MCF 10A (cell line): Measurements from ENCODE around the gene ADORA1. TPM values are rescaled to one million over a fixed set of nuclear protein-coding genes. Genes with fewer than 3 reads are reported as not detected.
A peak's percentile ranks its signal among the peaks of the same experiment; 100 is the strongest.

Source experiments
- Bru-seq: library from RNA; stranded (reverse); fragments of 400-500 nt; gene quantifications from one replicate; lab custom pipeline; 2021; lab: Mats Ljungman, UMichigan
- BruChase-seq, 2 experiments: library from RNA; stranded (reverse); fragments of 400-500 nt; gene quantifications; one replicate each; lab custom pipeline; 2021; lab: Mats Ljungman, UMichigan
- BruUV-seq: library from RNA; stranded (reverse); fragments of 400-500 nt; replicated peaks from 2 replicates; lab custom pipeline; 2021; lab: Mats Ljungman, UMichigan
- CTCF ChIA-PET: fragments of 300-600 bp; sonication (Branson Sonifier 250); formaldehyde crosslinking; extraction: SDS; loops from one replicate; lab custom pipeline; 2021; ENCODE audit warnings: antibody characterized with exemption, inconsistent platforms; lab: Yijun Ruan, JAX
- POLR2A ChIA-PET: fragments of 300-600, 350-650 bp; sonication (Branson Sonifier 250); formaldehyde crosslinking; extraction: SDS; loops from one replicate; lab custom pipeline; 2020; ENCODE audit warnings: antibody characterized with exemption, inconsistent platforms; lab: Yijun Ruan, JAX
- DNase-seq: peaks from one replicate; pipeline ENCODE4 v3.0.0-alpha.2; 2018; ENCODE audit not compliant: unreplicated experiment
- H3K27ac Mint-ChIP-seq: one replicate; pipeline ENCODE4 v1.8.0; 2022; ENCODE audit warnings: mild to moderate bottlenecking, low read depth, mixed read lengths; ENCODE audit not compliant: unreplicated experiment
- H3K27me3 Mint-ChIP-seq: one replicate; pipeline ENCODE4 v1.8.0; 2022; ENCODE audit warnings: mixed read lengths; ENCODE audit not compliant: insufficient read depth, unreplicated experiment
- H3K36me3 Mint-ChIP-seq: one replicate; pipeline ENCODE4 v1.8.0; 2022; ENCODE audit warnings: mild to moderate bottlenecking, moderate library complexity, mixed read lengths; ENCODE audit not compliant: insufficient read depth, unreplicated experiment
- H3K4me1 Mint-ChIP-seq: one replicate; pipeline ENCODE4 v1.8.0; 2022; ENCODE audit warnings: mixed read lengths; ENCODE audit not compliant: insufficient read depth, unreplicated experiment
- H3K4me3 Mint-ChIP-seq: one replicate; pipeline ENCODE4 v1.8.0; 2022; ENCODE audit warnings: mild to moderate bottlenecking, moderate library complexity, mixed read lengths; ENCODE audit not compliant: unreplicated experiment
- H3K9me3 Mint-ChIP-seq: one replicate; pipeline ENCODE4 v1.8.0; 2022; ENCODE audit warnings: mixed read lengths; ENCODE audit not compliant: unreplicated experiment
- CTCF ChIP-seq: fragments of 200-600 bp; IDR thresholded peaks from one replicate; pipeline ENCODE4 v1.8.0; 2022; ENCODE audit warnings: antibody characterized with exemption, mild to moderate bottlenecking; ENCODE audit not compliant: unreplicated experiment
- intact Hi-C: fragments of 100-400 bp; cut with micrococcal nuclease; formaldehyde crosslinking; loops from 2 replicates; pipeline ENCODE4 v1.14.1; 2022
- long read RNA-seq: library from polyadenylated mRNA; stranded (forward); transcript quantifications from one replicate; pipeline ENCODE4 v2.0.0, GENCODE V29; 2022
- total RNA-seq: library from RNA; stranded (reverse); gene quantifications from 2 replicates; pipeline ENCODE4 v1.2.3, GENCODE V29; 2022

Gene ADORA1
- total RNA-seq (0.26 and 0.34 TPM in 2 replicates), Bru-seq, nascent RNA (percentile 9 among the genes with signal in this experiment), BruChase-seq, experiment 1, labeled RNA remaining after a 6-hour chase (percentile 10 among the genes with signal in this experiment), BruChase-seq, experiment 2, labeled RNA remaining after a 2-hour chase (percentile 11 among the genes with signal in this experiment)
- long read RNA-seq = 0 reads

DNA sequence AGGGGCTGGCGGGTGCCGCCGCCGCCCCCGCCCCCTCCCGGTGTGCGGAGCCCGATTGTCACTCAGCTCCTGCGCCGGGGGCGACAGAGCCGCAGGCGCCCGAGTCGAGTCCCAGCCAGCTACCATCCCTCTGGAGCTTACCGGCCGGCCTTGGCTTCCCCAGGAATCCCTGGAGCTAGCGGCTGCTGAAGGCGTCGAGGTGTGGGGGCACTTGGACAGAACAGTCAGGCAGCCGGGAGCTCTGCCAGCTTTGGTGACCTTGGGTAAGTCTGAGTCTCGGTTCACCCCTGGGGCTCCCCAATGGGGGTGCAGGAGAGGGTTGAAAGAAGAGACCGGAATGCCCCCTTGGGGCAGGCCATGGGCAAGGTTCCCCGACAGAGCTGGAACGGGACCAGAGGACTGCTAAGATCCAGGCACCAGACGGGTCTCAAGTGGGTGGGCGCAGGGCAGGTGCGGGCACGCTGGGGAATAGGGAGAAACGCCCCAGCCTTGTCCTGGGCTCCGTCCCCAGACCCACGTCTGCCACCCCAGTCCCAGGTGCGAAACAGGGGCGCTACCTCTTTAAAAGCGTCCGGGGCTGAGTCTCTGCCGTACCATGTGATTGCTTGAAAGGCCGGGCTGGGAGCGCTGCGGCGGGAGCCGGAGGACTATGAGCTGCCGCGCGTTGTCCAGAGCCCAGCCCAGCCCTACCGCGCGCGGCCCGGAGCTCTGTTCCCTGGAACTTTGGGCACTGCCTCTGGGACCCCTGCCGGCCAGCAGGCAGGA, at the start of gene ADORA1:
TSS of gene ADORA1 (plus strand) at position 61 of the 765 bp plus-strand sequence. CDS start 1,116 bp downstream, outside the sequence.
- H3K9me3 Mint-ChIP-seq = no peaks in the 10 kb centered on the region

DNA sequence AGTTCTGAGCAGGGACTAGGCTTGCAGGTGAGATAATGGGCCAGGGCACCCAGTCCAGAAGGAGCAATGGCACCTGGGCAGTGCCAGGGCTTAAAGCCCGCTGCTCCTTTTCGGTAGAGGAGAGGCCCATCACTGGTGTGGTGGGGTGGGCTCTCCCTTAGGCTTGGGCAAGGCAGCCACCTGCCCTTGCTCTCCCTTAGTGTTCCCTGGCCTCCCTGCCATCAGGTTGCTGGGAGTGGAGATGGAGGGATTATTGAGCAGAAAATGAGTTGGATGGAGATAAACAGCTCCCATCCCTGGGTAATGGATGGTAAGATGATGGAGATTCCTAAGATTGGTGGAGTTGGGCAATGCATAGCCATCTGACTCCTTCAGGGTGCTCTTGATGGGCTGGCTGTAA, 49.6 kb upstream of the ADORA1 start:
- Mint-ChIP-seq H3K9me3 (no peaks in the 10 kb centered on the region), H3K4me3 (no peak overlapping the region), H3K36me3 (peaks cover 5% of the 10 kb centered on the region), H3K27me3 (peaks cover 49% of the 10 kb centered on the region), H3K4me1 (peaks cover under 1% of the 10 kb centered on the region), H3K27ac (no peak overlapping the region)
- BruUV-seq = no TSS peak
- no peak for DNase-seq
- TF ChIP-seq CTCF = no peak
- POLR2A ChIA-PET = interaction anchor here (0.6 to 1.1 kb wide), 2 partner anchors 21 to 22 kb away, joined by 3 read pairs; no protein-coding TSS in a partner anchor
- intact Hi-C loops = loop anchor here (2.0 kb wide), 1 partner anchor 33 kb away; no protein-coding TSS in a partner anchor
- CTCF ChIA-PET = interaction anchor here (1.1 to 1.8 kb wide), 5 partner anchors 9 to 194 kb away, joined by 3 to 6 read pairs (median 3); no protein-coding TSS in a partner anchor

More for the DNA sequence above, at the start of gene ADORA1:
- H3K4me1 Mint-ChIP-seq = peaks cover 18% of the 10 kb centered on the region
- ChIA-PET CTCF (interaction anchor here (0.5 to 10.9 kb wide), 18 partner anchors 8 to 337 kb away, joined by 3 to 103 read pairs (median 4); partner anchors contain the start of gene MYBPH), POLR2A (interaction anchor here (0.6 to 2.2 kb wide), 7 partner anchors 9 to 88 kb away, joined by 3 to 17 read pairs (median 3); no protein-coding TSS in a partner anchor)
- BruUV-seq = no TSS peak
- no peaks in the 10 kb centered on the region for H3K36me3 Mint-ChIP-seq
- peak; percentile 87 for DNase-seq
- peak within 1 kb of the TSS; percentile 21 for H3K27ac Mint-ChIP-seq
- intact Hi-C loops = loop anchor here (2.0 kb wide), 1 partner anchor 25 kb away; no protein-coding TSS in a partner anchor
- TF ChIP-seq CTCF = no peak
- peaks cover 13% of the 10 kb centered on the region for H3K27me3 Mint-ChIP-seq
- H3K4me3 Mint-ChIP-seq = peak within 1 kb of the TSS; percentile 72

DNA sequence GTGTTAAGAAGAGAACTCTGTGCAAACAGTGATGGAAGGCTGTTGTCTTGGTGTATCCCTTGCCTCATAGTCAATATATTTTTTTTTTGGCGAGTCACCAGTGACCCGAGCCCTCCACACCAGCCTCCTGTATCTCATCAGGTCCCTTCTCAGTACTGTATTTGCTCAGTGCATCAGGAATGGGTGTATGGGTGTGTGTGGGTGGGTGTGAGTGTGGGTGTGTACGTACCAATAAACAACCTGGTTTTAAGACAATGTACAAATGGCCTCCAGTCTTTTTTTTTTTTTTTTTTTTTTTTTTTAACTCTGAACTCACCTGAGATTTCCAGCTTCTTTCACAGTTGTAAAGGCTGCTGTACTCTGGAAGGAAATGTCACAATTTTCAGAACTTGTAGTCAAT, 49.0 kb upstream of the ADORA1 start:
- Mint-ChIP-seq H3K9me3 (no peaks in the 10 kb centered on the region), H3K4me1 (no peaks in the 10 kb centered on the region), H3K36me3 (peaks cover 5% of the 10 kb centered on the region), H3K4me3 (no peak overlapping the region), H3K27ac (no peak overlapping the region), H3K27me3 (peaks cover 44% of the 10 kb centered on the region)
- intact Hi-C loops = loop anchor here (2.0 kb wide), 1 partner anchor 32 kb away; no protein-coding TSS in a partner anchor
- DNase-seq = no peak
- ChIA-PET CTCF (interaction anchor here (0.6 to 1.8 kb wide), 6 partner anchors 12 to 372 kb away, joined by 3 to 6 read pairs (median 3); no protein-coding TSS in a partner anchor), POLR2A (interaction anchor here (0.6 kb wide), 2 partner anchors 21 to 106 kb away, joined by 3 to 4 read pairs; no protein-coding TSS in a partner anchor)
- no peak for TF ChIP-seq CTCF
- no TSS peak for BruUV-seq
